GM20000 (cell line): Measurements from ENCODE around the gene KLHL10.

Experiments used
- DNase-seq: peaks from one replicate; pipeline ENCODE4 v3.0.0; 2012; ENCODE audit warnings: low spot score
- TF ChIP-seq, protein P1 (sequence below): IDR thresholded peaks from 2 replicates; pipeline ENCODE4 v1.5.1; 2012; ENCODE audit warnings: mild to moderate bottlenecking, control low read depth; ENCODE audit errors: extremely low read depth, missing control alignments

KLHL10 gene

DNA sequence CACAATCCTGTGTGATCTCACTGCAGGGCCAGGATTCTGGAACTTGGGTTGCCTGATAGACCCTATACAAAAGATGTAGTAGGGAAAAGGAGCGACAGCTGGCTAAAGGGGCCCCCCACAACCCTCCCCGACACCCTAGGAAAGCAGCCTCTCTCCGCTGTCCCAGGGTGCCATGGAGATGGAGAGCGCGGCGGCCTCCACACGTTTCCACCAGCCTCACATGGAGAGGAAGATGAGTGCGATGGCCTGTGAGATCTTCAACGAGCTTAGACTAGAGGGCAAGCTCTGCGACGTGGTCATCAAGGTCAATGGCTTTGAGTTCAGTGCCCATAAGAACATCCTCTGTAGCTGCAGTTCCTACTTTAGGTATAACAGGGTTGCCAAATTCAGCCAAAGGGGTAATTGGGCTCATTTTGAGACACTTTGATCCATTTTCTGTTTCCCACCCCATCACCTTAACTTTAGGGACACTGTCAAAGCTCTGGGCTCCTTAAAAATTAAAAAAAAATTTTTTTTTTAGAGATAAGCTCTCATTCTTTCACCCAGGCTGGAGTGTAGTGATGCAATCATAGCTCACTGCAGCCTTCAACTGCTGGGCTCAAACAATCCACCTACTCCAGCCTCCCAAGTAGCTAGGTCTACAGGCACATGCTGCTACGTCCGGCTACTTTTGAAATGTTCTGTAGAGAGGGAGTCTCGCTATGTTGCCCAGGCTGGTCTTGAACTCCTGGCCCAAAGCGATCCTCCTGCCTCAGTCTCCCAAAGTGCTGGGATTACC is at the start of gene KLHL10:
Gene KLHL10 (plus strand): TSS at position 65 of the 778 bp plus-strand sequence. CDS start 108 bp downstream, at position 173.
- TF ChIP-seq, protein P1, sequence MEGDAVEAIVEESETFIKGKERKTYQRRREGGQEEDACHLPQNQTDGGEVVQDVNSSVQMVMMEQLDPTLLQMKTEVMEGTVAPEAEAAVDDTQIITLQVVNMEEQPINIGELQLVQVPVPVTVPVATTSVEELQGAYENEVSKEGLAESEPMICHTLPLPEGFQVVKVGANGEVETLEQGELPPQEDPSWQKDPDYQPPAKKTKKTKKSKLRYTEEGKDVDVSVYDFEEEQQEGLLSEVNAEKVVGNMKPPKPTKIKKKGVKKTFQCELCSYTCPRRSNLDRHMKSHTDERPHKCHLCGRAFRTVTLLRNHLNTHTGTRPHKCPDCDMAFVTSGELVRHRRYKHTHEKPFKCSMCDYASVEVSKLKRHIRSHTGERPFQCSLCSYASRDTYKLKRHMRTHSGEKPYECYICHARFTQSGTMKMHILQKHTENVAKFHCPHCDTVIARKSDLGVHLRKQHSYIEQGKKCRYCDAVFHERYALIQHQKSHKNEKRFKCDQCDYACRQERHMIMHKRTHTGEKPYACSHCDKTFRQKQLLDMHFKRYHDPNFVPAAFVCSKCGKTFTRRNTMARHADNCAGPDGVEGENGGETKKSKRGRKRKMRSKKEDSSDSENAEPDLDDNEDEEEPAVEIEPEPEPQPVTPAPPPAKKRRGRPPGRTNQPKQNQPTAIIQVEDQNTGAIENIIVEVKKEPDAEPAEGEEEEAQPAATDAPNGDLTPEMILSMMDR = no peak
- no peak for DNase-seq

DNA sequence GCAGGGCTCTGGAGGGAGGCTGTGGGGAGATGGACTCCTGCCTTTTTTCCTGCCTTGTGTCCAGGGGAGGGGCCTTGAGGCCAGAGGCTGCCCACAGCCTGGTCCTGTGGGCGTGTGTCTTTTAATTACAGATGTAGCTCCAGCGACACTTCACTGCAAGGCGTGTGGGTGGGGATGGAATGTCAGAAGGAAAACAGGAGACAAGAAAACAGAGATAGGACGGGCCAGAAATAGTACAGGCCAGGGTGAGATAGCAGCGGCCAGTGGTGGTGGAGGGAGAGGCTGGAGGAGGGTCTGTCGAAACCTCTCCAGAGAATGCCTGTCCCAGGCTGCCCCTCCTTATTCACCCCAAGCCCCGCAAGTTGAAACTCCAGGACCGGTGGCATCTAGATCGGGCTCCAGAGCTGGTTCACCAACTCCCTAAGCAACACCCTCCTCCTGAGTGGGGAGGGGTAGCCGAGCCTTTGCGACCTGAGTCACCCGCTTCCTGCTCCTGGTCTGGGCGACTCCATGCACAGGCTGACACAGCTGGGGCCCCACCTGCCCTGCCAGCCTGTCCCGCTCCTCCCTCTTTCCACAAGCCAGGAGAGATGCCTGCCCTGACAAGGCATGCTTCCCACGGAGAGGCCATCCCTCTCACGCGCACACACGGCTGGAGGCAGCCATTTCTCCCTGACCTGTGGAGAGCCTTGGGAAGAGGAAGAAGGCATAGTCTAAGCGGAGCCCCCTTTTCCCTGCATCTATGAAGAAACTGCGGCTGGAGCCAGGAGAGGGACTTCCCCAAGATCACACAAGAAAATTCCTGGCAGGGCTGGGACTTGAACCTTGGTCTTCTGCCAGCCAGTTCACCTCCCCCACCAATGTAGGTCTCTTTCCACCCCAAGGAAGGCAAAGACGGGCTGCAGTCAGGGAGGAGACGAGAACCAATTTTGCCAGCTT is 44.5 kb upstream of the KLHL10 start:
- TF ChIP-seq, protein P1 = no peak
- no peak for DNase-seq

GRCh38 chr17:41793784-41794539 is 43.7 kb upstream of the KLHL10 start:
- DNase-seq = no peak
- TF ChIP-seq, protein P1 = no peak

DNA sequence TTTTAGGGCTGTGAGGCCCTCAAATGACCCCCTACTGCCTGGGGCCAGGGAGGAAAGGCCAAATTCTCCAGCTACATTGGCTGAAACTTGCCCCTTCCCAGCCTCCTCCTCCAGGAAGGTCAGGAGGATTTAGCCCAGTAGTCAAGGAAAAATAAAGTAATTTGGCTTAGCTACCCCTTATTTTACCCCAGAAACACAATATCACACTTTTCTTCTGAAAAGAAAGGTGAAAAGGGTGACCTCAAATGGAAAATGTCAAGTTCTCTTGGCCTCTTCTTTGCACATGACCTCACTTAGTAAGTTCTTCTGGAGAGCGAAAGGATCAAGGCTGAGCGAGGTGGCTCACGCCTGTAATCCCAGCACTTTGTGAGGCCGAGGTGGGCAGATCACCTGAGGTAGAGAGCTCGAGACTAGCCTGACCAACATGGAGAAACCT is 43.1 kb upstream of the KLHL10 start:
- no peak for DNase-seq
- TF ChIP-seq, protein P1 = no peak

DNA sequence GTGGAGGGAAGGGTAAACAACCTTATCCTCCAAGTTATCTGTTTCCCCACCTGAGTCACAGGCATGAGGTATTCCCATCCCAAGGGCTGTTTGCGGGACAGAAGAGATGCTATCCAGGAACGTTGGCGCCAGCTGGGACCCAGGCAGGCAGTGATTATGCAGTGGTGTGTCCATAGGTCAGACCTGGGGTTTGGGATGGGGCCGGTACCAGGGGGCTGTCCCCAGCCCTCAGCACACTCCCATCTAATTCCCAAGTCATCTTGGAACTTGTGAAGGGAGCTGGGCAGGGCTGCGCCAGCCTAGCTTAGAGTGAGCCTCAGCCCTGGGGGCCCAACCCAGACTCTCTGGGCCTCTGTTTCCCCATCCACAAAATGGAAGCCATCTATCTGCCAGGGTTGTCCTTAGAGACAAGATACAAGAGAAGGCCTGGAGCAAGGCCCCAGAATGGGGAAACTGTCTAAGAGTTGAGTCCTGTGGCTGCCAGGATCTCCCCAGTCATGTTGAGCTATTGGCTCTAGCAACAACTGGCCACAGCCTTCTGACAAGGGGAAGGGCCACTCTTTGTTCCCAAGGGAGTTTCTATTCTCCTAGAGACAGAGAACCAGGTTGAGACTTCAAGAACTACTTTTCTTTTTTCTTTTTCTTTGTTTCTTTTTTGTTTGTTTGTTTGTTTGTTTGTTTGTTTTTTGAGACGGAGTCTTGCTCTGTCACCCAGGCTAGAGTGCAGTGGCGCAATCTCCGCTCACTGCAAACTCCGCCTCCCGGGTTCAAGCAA is 41.3 kb upstream of the KLHL10 start:
- DNase-seq = no peak
- TF ChIP-seq, protein P1 = no peak

GRCh38 chr17:41797377-41797776 is 40.2 kb upstream of the KLHL10 start:
- no peak for DNase-seq
- TF ChIP-seq, protein P1 = no peak
